BJ (cell line): ENCODE measurements around the gene LINGO3. TPM values are rescaled to one million over a fixed set of nuclear protein-coding genes. Genes with fewer than 3 reads are reported as not detected.

Experiments
- CTCF ChIA-PET: fragments of 350-600 bp; formaldehyde crosslinking; extraction: SDS; loops from one replicate; lab custom pipeline; 2021; ENCODE audit warnings: antibody characterized with exemption, inconsistent platforms; lab: Yijun Ruan, JAX
- POLR2A ChIA-PET: fragments of 300-600 bp; sonication (Branson Sonifier 250); formaldehyde crosslinking; extraction: SDS; loops from one replicate; lab custom pipeline; 2021; ENCODE audit warnings: antibody characterized with exemption; lab: Charles Lee
- DNase-seq: peaks from one replicate; pipeline ENCODE4 v3.0.0-alpha.2; 2011; ENCODE audit warnings: low read depth
- H3K27me3 ChIP-seq: 2 replicates; pipeline ENCODE4 v1.6.0; 2011; ENCODE audit warnings: low read length; ENCODE audit not compliant: control insufficient read depth, insufficient read depth
- H3K36me3 ChIP-seq: 2 replicates; pipeline ENCODE4 v1.5.1; 2011; ENCODE audit warnings: low read length; ENCODE audit not compliant: control insufficient read depth, insufficient read depth
- H3K4me3 ChIP-seq: 2 replicates; pipeline ENCODE4 v1.5.1; 2011; ENCODE audit warnings: low read depth, mild to moderate bottlenecking, control low read depth, low read length
- CTCF ChIP-seq: IDR thresholded peaks from 2 replicates; pipeline ENCODE4 v1.5.1; 2011; ENCODE audit warnings: low read depth, mild to moderate bottlenecking, control low read depth, inconsistent platforms, low read length, moderate library complexity; ENCODE audit not compliant: insufficient read depth
- polyA plus RNA-seq: library from polyadenylated mRNA; depleted of rRNA; stranded (reverse); fragments of >200 nt; gene quantifications from 2 replicates; pipeline ENCODE4 v1.2.3, GENCODE V29; 2011

The LINGO3 gene
- polyA plus RNA-seq, 1 experiment, result not detected

DNA sequence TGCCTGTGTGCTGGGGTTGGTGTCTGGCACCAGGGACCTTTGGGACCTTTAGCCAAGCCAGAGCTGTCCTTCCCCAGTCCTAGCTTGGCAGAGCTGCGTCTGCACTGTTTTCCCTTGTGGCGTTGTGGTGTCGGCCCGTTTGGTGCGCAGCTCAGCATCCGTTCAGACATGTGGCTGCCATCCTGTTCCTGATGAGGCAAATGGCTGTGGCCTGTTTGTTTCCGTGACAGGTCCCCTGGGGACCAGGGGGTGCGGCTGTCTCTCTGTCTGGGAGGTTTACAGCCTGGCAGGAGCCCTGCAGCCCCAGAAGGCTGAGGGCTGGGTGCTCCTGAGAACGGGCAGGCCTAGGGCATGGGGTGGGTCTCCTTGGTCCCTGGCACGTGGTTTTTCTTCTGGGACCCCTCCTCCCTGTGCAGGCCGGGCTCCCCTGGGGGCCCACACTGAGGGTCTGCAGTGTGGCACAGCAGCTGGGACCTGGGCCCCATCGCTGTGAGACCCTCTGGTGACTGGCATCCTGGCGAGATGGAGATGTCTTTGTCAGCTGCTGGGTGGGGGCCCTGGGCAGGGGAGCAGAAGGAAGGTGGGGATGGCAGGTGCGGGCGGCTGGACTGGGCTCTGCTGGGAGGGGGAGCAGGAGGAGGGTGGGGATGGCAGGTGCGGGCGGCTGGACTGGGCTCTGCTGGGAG is 24.5 kb upstream of the LINGO3 start:
- Histone ChIP-seq H3K4me3 (no peak overlapping the region), H3K27me3 (no peaks in the 10 kb centered on the region), H3K36me3 (no peaks in the 10 kb centered on the region)
- POLR2A ChIA-PET, result no interaction called here
- no peak for DNase-seq
- CTCF ChIA-PET, result no interaction called here
- no peak for TF ChIP-seq CTCF

DNA sequence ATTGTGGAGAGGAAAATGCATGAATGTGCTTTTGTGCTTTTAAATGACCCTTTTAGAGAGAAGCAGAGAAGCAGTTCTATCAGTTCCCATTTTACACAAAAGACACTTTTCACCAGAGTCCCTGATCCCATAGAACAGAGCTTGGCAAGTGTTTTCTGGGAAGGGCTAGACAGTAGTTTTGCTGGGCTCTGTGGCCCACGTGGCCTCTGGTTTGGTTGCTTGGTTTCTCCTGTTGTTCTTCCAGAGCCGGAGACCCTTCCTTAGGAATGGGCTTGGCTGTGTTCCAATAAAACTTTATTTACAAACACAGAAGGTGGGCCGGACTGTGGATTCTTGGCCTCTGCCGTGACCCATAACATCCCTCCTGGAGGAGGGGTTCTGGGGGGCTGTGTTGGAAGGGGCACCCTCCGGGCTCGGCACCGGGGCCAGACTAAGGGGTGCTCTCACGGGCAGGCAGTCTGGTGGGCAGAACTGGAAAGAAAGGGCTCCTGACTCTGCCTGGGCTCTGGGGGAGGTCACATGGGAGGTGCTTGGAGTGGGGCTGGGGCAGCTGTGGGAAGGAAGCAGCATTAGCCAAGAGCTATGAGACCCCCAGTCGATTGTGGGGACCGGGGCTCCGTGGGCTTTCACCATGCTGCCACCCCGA is 23.8 kb upstream of the LINGO3 start:
- Histone ChIP-seq H3K36me3 (no peaks in the 10 kb centered on the region), H3K27me3 (no peaks in the 10 kb centered on the region), H3K4me3 (no peak overlapping the region)
- no peak for TF ChIP-seq CTCF
- POLR2A ChIA-PET, result no interaction called here
- CTCF ChIA-PET, result no interaction called here
- no peak for DNase-seq

DNA sequence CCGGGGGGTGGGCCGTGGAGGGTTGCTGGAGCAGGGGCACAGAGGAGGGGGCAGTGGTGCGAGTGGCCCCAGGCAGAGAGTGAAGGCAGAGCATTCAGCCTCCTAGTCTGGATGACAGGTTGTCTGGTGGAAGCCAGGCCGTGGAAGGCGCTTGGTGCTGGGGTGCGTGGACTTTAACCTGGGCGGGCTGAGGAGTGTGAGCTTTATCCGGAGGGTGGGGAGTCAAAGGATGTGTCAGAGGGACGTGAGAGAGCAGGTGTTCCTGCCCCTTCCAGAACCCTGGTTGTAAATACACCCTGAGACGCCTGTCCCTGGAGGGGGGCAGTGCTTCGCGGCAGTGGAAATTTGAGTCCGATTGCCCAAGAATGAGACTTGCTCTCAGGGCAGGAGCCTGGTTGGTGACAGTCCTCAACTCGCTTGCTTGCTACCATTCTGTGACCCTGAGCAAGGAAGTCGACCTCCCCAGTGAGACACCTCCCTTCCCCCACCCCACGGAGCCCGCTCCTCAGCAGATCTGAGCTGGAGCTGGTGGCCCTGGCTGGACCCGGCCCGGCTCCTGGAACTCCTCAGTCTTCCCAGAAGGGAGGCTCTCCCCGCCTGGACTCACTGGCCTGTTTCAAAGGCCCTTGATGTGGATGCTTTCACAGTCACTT is 22.8 kb upstream of the LINGO3 start:
- DNase-seq, result no peak
- POLR2A ChIA-PET, result no interaction called here
- TF ChIP-seq CTCF, result no peak
- Histone ChIP-seq H3K27me3 (no peaks in the 10 kb centered on the region), H3K36me3 (peaks cover under 1% of the 10 kb centered on the region; the same call in 1 of the 2 replicates), H3K4me3 (no peak overlapping the region)
- CTCF ChIA-PET, result no interaction called here

DNA sequence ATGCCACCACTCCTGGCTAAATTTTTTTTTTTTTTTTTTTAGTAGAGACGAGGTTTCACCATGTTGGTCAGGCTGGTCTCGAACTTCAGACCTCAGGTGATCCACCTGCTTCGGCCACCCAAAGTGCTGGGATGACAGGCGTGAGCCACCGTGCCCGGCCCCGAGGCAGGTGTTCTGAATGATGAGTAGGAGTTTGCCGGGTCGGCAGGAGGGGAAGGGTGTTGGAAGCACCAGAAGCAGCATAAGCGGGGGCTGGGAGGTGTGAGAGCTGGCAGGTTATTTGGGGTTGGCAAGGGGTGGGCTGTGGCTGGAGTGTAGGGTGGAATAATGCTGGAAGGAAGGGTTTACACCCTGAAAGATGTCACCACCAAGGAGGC is 22.3 kb upstream of the LINGO3 start:
- Histone ChIP-seq H3K36me3 (peaks cover 6% of the 10 kb centered on the region), H3K27me3 (no peaks in the 10 kb centered on the region), H3K4me3 (no peak overlapping the region)
- ChIA-PET POLR2A (no interaction called here), CTCF (no interaction called here)
- DNase-seq, result no peak
- no peak for TF ChIP-seq CTCF

GRCh38 chr19:2329501-2329916 is 21.6 kb upstream of the LINGO3 start:
- DNase-seq, result no peak
- TF ChIP-seq CTCF, result no peak
- CTCF ChIA-PET, result no interaction called here
- POLR2A ChIA-PET, result no interaction called here
- no peaks in the 10 kb centered on the region for H3K27me3 ChIP-seq
- peaks cover 6% of the 10 kb centered on the region for H3K36me3 ChIP-seq
- peak overlapping the region; percentile 95 for H3K4me3 ChIP-seq
